HepG2 (cell line): Measurements from ENCODE around the gene DDX6.

ENCODE experiments used
- CHD4 ChIP-seq: fragments of 200-600 bp; sonication (generic); IDR thresholded peaks from 2 replicates; pipeline ENCODE4 v1.7.0; 2017; ENCODE audit warnings: mild to moderate bottlenecking, low read length, borderline replicate concordance
- CTCF ChIP-seq: sonication (generic); formaldehyde crosslinking; IDR thresholded peaks from 2 replicates; pipeline ENCODE4 v1.5.0; 2020; ENCODE audit warnings: mild to moderate bottlenecking, missing genetic modification reagents, moderate library complexity
- HOXA9 ChIP-seq: sonication (generic); formaldehyde crosslinking; IDR thresholded peaks from 2 replicates; pipeline ENCODE4 v1.8.1; 2022; ENCODE audit warnings: missing genetic modification reagents, mild to moderate bottlenecking, moderate library complexity, borderline replicate concordance
- RFX3 ChIP-seq: IDR thresholded peaks from 2 replicates; pipeline ENCODE4 v1.6.1; 2016; ENCODE audit warnings: missing biosample characterization, missing genetic modification reagents
- SP4 ChIP-seq: sonication (generic); formaldehyde crosslinking; IDR thresholded peaks from 2 replicates; pipeline ENCODE4 v1.8.1; 2023; ENCODE audit warnings: mild to moderate bottlenecking, missing genetic modification reagents
- ZFX ChIP-seq: sonication (generic); formaldehyde crosslinking; IDR thresholded peaks from 2 replicates; pipeline ENCODE4 v1.4.0; 2020; ENCODE audit warnings: mild to moderate bottlenecking, low read depth, missing genetic modification reagents, moderate library complexity
- ZNF724P ChIP-seq: sonication (generic); formaldehyde crosslinking; IDR thresholded peaks from 2 replicates; pipeline ENCODE4 v1.8.0; 2022; ENCODE audit warnings: missing genetic modification reagents, borderline replicate concordance

- TF ChIP-seq ZFX (CRISPR knock-in tag): no peak
- no peak for TF ChIP-seq HOXA9
- no peak for TF ChIP-seq CTCF (CRISPR knock-in tag)
- TF ChIP-seq CHD4: no peak
- TF ChIP-seq SP4 (CRISPR knock-in tag): no peak
- TF ChIP-seq RFX3: no peak
- no peak for TF ChIP-seq ZNF724P (CRISPR knock-in tag)
These were observed 22.6 kb upstream of the DDX6 start for GRCh38 chr11:118813551-118813950.
